ENCODE data around the gene PRKCG.
"Not testable (repeated sequence)": the region's sequence is repeated elsewhere in the genome, so short reads cannot be mapped to it uniquely, and the experiment has no call there.

PRKCG gene

DNA sequence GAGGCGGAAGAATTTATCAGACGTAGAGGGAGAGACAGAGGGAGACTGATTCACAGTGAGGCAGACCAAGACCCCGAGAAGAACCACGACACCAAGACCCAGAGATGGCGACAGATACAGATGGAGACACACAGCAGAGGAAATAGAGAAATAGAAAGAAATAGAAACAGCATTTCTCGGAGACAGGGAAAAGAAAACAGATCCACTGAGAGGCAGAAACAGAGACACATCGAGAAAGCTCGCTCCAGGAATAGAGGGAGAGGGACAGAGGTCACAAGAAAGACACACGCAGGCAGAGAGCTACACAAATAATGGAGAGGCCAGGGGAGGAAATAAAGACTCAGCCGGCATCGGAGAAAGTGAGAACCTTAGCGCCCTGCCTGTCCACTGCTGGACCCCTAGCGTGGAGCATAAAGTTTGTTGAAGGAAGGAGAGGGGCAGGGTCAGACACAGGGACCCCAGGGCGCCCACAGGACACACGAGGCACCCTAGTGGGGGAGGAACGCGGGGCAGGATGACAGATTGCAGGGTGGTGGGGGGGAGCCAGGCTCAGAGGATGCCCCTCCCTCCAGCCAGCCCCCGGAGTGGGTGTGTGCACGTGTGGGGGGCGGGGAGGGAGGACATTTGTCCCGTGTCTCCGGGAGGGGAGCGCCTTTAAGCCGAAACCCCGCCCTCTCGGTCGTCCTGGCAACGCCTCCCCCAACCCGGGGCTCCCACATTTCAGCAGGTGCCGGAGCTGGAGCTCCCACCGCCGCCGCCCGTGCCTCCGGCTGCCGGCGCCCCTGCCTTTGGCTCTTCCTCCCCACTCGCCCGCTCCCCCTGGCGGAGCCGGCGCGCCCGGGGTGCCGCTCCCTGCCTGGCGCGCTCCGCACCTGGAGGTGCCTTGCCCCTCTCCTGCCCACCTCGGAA lies at the start of gene PRKCG:
PRKCG (plus strand) TSS at position 716 of the 909 bp plus-strand sequence. CDS start 298 bp downstream, outside the sequence.
- DNase-seq (ENCODE audit: extremely low spot score): peak; percentile 54
- TF ChIP-seq, protein P1, sequence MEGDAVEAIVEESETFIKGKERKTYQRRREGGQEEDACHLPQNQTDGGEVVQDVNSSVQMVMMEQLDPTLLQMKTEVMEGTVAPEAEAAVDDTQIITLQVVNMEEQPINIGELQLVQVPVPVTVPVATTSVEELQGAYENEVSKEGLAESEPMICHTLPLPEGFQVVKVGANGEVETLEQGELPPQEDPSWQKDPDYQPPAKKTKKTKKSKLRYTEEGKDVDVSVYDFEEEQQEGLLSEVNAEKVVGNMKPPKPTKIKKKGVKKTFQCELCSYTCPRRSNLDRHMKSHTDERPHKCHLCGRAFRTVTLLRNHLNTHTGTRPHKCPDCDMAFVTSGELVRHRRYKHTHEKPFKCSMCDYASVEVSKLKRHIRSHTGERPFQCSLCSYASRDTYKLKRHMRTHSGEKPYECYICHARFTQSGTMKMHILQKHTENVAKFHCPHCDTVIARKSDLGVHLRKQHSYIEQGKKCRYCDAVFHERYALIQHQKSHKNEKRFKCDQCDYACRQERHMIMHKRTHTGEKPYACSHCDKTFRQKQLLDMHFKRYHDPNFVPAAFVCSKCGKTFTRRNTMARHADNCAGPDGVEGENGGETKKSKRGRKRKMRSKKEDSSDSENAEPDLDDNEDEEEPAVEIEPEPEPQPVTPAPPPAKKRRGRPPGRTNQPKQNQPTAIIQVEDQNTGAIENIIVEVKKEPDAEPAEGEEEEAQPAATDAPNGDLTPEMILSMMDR (IDR thresholded peaks at IDR 0.05; ENCODE audit: control extremely low read depth, extremely low read depth, low read depth, missing control alignments): peak; percentile 48
- ChIA-PET POLR2A (interaction anchor here (0.6 kb wide), 1 partner anchor 9 kb away, joined by 3 read pairs; no protein-coding TSS in a partner anchor), CTCF (interaction anchor here (0.8 to 1.2 kb wide), 3 partner anchors 9 to 11 kb away, joined by 3 to 6 read pairs (median 3); no protein-coding TSS in a partner anchor)

DNA sequence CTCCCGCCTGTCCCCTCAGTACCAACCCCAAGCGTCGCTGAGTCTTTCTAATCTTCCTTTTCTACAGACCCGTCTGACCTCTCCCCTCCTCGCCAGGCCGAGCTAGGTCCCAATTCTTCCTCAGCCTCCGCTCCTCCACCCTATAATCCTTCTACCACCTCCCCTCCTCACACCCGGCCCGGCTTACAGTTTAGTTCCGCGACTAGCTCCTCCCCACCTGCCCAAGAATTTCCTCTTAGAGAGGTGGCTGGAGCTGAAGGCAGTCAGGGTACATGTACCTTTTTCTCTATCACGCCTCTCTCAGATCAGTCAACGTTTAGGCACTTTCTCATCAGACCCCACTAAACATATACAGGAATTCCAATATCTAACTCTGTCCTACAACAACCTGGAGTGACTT lies 49.1 kb upstream of the PRKCG start:
- CTCF ChIA-PET; POLR2A ChIA-PET; DNase-seq (ENCODE audit: extremely low spot score): not testable (repeated sequence)

DNA sequence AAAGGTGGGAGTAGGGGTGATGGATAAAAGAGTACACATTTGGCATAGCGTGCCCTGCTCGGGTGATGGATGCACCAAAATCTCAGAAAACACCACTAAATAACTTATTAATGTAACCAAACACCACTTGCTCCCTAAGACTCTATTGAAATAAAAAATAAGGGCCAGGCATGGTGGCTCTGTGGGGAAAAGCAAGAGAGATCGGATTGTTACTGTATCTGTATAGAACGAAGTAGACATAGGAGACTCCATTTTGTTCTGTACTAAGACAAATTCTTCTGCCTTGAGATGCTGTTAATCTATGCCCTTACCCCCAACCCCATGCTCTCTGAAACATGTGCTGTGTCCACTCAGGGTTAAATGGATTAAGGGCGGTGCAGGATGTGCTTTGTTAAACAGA lies 43.6 kb upstream of the PRKCG start:
- POLR2A ChIA-PET, CTCF ChIA-PET: not testable (repeated sequence)

DNA sequence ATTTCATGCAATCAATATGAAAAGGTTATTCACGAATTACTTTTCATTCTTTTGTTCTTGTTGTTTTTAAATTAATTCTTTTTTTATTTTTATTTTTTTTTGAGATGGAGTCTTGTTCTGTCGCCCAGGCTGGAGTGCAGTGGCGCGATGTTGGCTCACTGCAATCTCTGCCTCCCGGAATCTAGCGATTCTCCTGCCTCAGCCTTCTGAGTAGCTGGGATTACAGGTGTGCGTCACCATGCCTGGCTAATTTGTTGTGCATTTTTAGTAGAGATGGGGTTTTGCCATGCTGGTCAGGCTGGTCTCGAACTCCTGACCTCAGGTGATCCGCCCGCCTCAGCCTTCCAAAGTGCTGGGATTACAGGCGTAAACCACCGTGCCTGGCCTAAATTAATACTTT lies 41.8 kb upstream of the PRKCG start:
- POLR2A ChIA-PET: interaction anchor here (0.7 kb wide), 1 partner anchor 33 kb away, joined by 3 read pairs; no protein-coding TSS in a partner anchor
- not testable (repeated sequence) for DNase-seq (ENCODE audit: extremely low spot score)
- CTCF ChIA-PET: interaction anchor here (1.2 to 2.2 kb wide), 2 partner anchors 183 to 190 kb away, joined by 3 to 7 read pairs; no protein-coding TSS in a partner anchor

More for the DNA sequence above, 43.6 kb upstream of the PRKCG start:
- not testable (repeated sequence) for DNase-seq (ENCODE audit: extremely low spot score)

DNA sequence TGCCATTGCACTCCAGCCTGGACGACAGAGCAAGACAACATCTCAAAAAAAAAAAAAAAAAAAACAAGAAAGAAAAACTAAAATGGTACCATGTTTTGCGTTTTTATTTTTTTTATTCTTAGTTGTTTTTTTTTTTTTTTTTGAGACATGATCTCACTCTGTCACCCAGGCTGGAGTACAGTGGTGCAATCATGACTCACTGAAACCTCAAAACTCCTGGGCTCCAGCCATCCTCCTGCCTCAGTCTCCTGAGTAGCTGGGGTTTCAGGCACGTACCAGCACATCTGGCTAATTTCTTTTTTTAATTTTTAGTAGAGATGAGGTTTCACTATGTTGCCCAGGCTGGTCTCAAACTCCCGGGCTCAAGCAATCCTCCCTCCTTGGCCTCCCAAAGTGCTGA lies 41.1 kb upstream of the PRKCG start:
- POLR2A ChIA-PET; DNase-seq (ENCODE audit: extremely low spot score): not testable (repeated sequence)
- CTCF ChIA-PET: interaction anchor here (0.8 to 2.2 kb wide), 5 partner anchors 11 to 191 kb away, joined by 3 to 7 read pairs (median 4); no protein-coding TSS in a partner anchor

DNA sequence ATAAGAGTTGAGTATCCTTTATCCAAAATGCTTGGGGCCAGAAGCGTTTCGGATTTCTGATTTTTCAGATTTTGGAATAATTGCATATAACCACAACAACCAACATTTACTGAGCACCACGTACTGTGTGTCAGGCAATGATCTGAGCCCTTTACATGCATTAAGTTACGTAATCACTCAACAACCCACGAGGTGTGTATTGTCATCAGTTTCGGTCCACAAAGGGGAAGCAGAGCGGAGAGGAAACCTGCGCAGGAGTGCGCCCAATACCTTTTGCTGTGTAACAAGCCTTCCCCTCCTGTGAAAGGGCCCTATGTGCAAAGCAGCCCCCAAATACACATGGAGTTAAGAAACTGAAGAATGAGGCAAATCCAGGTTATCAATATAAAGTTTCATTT lies 37.1 kb upstream of the PRKCG start:
- POLR2A ChIA-PET: no interaction called here
- CTCF ChIA-PET: no interaction called here
- TF ChIP-seq, protein P1 (IDR thresholded peaks at IDR 0.05; ENCODE audit: control extremely low read depth, extremely low read depth, low read depth, missing control alignments): no peak

DNA sequence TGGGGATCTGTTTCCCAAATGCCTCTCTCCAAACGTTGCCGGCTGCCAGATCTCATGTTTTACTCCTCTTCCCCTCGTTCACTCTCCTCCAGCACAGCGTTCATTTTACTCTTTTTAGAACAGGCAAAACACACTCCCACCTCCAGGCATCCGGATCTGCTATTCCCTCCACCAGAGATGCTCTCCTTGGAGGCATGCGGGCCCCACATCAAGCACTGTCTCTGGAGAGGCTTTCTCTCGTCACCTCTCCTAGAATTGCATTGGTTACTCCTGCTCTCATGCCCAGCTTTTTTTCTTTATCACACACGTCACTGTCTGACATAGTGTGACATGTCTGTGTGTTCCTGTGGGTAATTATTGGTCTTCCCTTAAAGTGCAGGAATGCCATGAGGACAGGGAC lies 34.4 kb upstream of the PRKCG start:
- ChIA-PET POLR2A (interaction anchor here (0.6 kb wide), 1 partner anchor 41 kb away, joined by 6 read pairs; no protein-coding TSS in a partner anchor), CTCF (no interaction called here)

More for the DNA sequence above, 37.1 kb upstream of the PRKCG start:
- no peak for DNase-seq (ENCODE audit: extremely low spot score)

DNA sequence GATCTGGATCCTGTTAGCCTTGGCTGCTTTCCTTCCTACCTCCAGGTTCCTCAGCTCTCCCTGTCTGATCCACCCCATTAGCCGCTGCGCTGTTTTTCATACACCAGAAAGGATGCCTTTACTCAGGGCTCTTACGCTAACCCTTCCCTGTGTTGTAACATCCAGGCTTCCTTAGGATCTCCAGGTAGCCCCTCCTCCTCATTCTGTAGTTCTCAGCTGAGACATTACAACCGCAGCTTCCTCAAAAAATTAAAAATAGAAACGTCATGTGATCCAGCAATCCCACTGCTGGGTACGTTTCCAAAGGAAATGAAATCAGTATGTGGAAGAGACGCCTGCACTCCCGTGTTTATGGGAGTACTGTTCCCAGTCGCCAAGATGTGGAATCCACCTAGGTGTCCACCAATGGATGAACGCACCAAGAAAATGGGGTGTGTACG lies 32.7 kb upstream of the PRKCG start:
- no peak for DNase-seq (ENCODE audit: extremely low spot score)
- TF ChIP-seq, protein P1 (IDR thresholded peaks at IDR 0.05; ENCODE audit: control extremely low read depth, extremely low read depth, low read depth, missing control alignments): no peak
- POLR2A ChIA-PET: no interaction called here
- CTCF ChIA-PET: no interaction called here

More for the DNA sequence above, 34.4 kb upstream of the PRKCG start:
- TF ChIP-seq, protein P1 (IDR thresholded peaks at IDR 0.05; ENCODE audit: control extremely low read depth, extremely low read depth, low read depth, missing control alignments): no peak
- no peak for DNase-seq (ENCODE audit: extremely low spot score)

All from GM10248 (cell line).